Measurements from ENCODE around the gene EFNA1.

Gene EFNA1

GRCh38 chr1:155176544-155177071, 48.9 kb downstream of the EFNA1 start:
- DNase-seq = peak; percentile 27

GRCh38 chr1:155177192-155177917, 49.7 kb downstream of the EFNA1 start:
- DNase-seq = no peak

- no peak for DNase-seq
Observed at GRCh38 chr1:155177918-155178281, 50.2 kb downstream of the EFNA1 start.

- no peak for DNase-seq
Observed at GRCh38 chr1:155178441-155179111, 50.9 kb downstream of the EFNA1 start.

DNA sequence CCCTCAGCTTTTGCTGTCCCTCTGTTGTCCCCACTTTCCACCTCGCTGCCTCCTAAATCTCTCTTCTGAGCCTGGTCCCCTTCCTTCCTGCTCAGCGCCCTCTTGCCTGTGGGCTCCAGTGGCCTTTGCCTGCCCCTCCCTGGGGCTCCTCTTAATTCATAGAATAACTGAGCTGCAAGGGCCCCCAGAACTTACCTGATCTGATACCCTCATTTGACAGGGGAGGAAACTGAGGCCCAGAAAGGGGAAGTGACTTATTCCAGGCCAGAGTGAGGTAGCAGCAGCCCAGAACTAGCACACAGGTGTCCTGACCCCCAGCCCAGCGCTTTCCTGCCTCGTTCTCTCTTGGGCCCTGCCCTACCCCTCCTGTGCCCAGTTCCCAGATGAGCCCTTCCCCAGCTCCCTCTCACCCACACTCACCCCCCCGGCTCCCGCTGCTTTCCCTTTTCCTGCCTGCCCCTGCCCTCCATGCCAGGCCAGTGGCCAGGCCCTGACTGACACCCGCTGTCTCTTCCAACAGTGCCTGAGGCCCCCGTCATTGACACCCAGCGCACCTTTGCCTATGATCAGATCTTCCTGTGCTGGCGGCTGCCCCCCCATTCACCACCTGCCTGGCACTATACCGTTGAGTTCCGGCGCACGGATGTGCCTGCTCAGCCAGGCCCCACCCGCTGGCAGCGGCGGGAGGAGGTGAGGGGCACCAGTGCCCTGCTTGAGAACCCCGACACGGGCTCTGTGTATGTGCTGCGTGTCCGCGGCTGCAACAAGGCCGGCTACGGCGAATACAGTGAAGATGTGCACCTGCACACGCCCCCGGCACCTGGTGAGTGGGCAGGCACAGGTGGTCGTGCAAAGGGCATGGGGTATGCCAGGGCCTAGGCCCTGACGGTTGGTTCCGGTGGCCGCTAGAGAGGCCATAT, 51.7 kb downstream of the EFNA1 start:
- no peak for DNase-seq

DNA sequence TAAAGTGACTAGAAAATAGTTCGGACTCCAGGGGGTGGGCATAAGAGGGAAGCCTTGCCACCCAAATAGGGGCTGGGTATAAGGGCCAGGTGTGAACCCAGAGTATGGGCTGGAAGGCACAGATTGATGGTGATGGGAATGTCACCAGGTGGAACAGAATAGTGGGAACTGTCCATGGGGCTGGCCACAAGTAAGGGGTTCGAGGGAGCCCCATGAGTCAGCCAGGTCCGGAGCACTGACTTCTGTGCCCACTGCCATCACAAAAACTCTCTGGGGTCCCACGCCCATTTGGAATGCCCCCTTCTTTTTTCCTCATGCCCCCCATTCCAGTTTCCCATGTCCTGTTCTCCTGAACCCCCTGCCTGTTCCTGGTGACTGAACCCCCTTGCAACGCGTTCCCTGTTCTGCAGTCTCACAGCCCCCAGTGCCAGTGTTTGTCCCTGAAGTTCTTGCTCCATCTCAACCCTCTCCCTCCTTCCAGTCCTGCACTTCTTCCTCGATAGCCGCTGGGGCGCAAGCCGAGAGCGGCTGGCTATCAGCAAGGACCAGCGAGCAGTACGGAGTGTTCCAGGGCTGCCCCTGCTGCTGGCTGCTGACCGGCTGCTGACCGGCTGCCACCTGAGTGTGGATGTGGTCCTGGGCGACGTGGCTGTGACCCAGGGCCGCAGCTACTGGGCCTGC, 53.8 kb downstream of the EFNA1 start:
- DNase-seq = no peak

DNA sequence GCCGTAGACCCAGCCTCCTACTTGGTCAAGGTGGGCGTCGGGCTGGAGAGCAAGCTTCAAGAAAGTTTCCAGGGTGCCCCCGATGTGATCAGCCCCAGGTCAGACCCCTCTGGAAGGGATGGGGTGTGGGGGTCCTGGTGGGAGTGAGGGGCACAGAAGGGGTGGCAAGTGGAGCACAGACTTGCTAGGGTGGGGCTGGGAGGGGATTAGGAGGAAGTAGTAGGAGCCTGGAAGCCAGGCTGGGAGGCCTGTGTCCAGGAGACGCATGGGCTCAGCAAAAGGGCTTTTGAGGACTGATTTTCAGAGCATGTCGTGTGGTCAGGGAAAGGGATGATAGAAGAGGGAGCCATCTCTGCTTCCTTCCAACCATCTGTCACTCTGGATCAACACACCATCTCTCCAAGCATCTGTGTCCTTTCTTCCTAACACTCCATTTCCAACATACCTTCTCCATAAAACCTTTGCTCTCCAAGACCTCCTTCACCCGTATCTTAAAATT, 54.4 kb downstream of the EFNA1 start:
- DNase-seq = no peak

DNA sequence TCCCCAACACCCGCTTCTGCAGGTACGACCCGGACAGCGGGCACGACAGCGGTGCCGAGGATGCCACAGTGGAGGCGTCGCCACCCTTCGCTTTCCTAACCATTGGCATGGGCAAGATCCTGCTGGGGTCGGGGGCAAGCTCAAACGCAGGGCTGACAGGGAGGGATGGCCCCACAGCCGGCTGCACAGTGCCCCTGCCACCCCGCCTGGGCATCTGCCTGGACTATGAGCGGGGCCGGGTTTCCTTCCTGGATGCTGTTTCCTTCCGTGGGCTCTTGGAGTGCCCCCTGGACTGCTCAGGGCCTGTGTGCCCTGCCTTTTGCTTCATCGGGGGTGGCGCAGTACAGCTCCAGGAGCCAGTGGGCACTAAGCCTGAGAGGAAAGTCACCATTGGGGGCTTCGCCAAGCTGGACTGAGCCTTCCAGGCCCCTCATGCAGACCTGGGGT, 56.1 kb downstream of the EFNA1 start:
- DNase-seq = no peak

GRCh38 chr1:155184351-155184811, 56.7 kb downstream of the EFNA1 start:
- DNase-seq = no peak
